ENCODE measurements around the gene COMMD9. TPM values are rescaled to one million over a fixed set of nuclear protein-coding genes. Genes with fewer than 3 reads are reported as not detected.

COMMD9 gene
- total and polyA plus RNA-seq, 4 donors, result 22.9 to 50.8 (median 28.3) TPM

- no peaks in the 10 kb centered on the region for H3K27me3 ChIP-seq (ENCODE audit: control insufficient read depth in 4 of 4, insufficient read depth in 4 of 4, low read length in 3 of 4)
- DNase-seq (ENCODE audit: low spot score), result no peak
- TF ChIP-seq RAD21 (IDR thresholded peaks at IDR 0.05) (no peak), GABPA (IDR thresholded peaks at IDR 0.05 in 1 of 2, conservative IDR thresholded peaks at IDR 0.05 in 1 of 2) (no peak), ZBTB33 (IDR thresholded peaks at IDR 0.05) (no peak), REST (IDR thresholded peaks at IDR 0.05) (no peak), JUND (IDR thresholded peaks at IDR 0.05) (no peak), FOXA1 (IDR thresholded peaks at IDR 0.05) (no peak), HNF4A (conservative IDR thresholded peaks at IDR 0.05) (no peak), FOXA2 (IDR thresholded peaks at IDR 0.05) (no peak)
- 93% methylated on average over 13 of the region's 13 CpGs for WGBS
- no peak overlapping the region for H3K27ac ChIP-seq (ENCODE audit: low read depth in 1 of 2, low read length in 2 of 2)
- no peaks in the 10 kb centered on the region for H3K9me3 ChIP-seq (ENCODE audit: control insufficient read depth in 4 of 4, low read length in 3 of 4)
- peaks cover 6 to 30% (median 22%) of the 10 kb centered on the region in 4 donors for H3K36me3 ChIP-seq (ENCODE audit: control insufficient read depth in 4 of 4, insufficient read depth in 3 of 4, low read depth in 1 of 4, low read length in 3 of 4)
- no peak overlapping the region for H3K4me3 ChIP-seq (ENCODE audit: low read depth in 1 of 3, low read length in 3 of 3)
- peaks cover 0 to 2% (median 0%) of the 10 kb centered on the region in 4 donors for H3K4me1 ChIP-seq (ENCODE audit: control insufficient read depth in 4 of 4, insufficient read depth in 4 of 4, low read length in 3 of 4)
- H3K9ac ChIP-seq (ENCODE audit: low read depth in 1 of 2, low read length in 2 of 2), result no peak overlapping the region
Observed at GRCh38 chr11:36278531-36279282, 10.5 kb downstream of the COMMD9 start.

DNA sequence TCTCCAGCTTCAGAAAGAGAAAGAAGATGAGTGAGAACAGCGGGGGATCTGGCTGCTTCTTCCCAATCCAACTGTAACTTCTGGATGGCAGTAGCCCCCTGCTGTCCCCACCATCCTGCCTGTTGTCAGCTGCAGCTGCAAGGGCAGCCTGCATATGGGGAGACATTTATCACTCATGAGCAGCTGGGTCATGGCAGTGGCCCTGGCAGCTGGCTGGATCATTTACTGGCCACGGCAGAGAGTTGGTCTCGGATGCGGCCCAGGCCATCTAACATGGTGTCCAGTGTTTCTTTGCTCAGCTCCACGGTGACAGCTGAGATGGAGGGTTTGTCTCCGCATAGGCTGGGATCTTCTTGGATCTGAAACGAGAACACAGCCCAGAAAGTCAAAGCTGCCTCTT is 14.8 kb downstream of the COMMD9 start:
- Histone ChIP-seq H3K4me1 (ENCODE audit: control insufficient read depth in 4 of 4, insufficient read depth in 4 of 4, low read length in 3 of 4) (no peaks in the 10 kb centered on the region), H3K27ac (ENCODE audit: low read depth in 1 of 2, low read length in 2 of 2) (no peak overlapping the region), H3K36me3 (ENCODE audit: control insufficient read depth in 4 of 4, insufficient read depth in 3 of 4, low read depth in 1 of 4, low read length in 3 of 4) (peaks cover 6 to 50% (median 38%) of the 10 kb centered on the region in 4 donors), H3K9me3 (ENCODE audit: control insufficient read depth in 4 of 4, low read length in 3 of 4) (no peaks in the 10 kb centered on the region), H3K9ac (ENCODE audit: low read depth in 1 of 2, low read length in 2 of 2) (no peak overlapping the region), H3K4me3 (ENCODE audit: low read depth in 1 of 3, low read length in 3 of 3) (no peak overlapping the region), H3K27me3 (ENCODE audit: control insufficient read depth in 4 of 4, insufficient read depth in 4 of 4, low read length in 3 of 4) (no peaks in the 10 kb centered on the region)
- TF ChIP-seq HNF4A (conservative IDR thresholded peaks at IDR 0.05), result no peak
- no peak for TF ChIP-seq JUND (IDR thresholded peaks at IDR 0.05)
- TF ChIP-seq RXRA (IDR thresholded peaks at IDR 0.05), result no peak
- TF ChIP-seq REST (IDR thresholded peaks at IDR 0.05), result no peak
- 97% methylated on average over 7 of the region's 7 CpGs for WGBS
- no peak for DNase-seq (ENCODE audit: low spot score)
